Stimulated activated CD4-positive, alpha-beta T cell treated with anti-CD3 and anti-CD28 coated beads, Interleukin-4, amount 100 ng/mL, for 1 hour (primary cell): ENCODE measurements around the gene FGF12.

Source experiments
- DNase-seq: peaks from one replicate; pipeline ENCODE4 v3.0.0-alpha.2; 2020

The FGF12 gene

DNA sequence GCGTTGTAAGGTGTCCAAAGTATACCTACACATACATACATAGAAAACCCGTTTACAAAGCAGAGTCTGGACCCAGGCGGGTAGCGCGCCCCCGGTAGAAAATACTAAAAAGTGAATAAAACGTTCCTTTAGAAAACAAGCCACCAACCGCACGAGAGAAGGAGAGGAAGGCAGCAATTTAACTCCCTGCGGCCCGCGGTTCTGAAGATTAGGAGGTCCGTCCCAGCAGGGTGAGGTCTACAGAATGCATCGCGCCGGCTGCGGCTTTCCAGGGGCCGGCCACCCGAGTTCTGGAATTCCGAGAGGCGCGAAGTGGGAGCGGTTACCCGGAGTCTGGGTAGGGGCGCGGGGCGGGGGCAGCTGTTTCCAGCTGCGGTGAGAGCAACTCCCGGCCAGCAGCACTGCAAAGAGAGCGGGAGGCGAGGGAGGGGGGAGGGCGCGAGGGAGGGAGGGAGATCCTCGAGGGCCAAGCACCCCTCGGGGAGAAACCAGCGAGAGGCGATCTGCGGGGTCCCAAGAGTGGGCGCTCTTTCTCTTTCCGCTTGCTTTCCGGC lies 318.6 kb downstream of the FGF12 start:
- no peak for DNase-seq

- DNase-seq, result no peak
Observed at GRCh38 chr3:192408007-192408646, 319.2 kb downstream of the FGF12 start.

- DNase-seq, result no peak
Observed at GRCh38 chr3:192399767-192400166, 327.6 kb downstream of the FGF12 start.

DNA sequence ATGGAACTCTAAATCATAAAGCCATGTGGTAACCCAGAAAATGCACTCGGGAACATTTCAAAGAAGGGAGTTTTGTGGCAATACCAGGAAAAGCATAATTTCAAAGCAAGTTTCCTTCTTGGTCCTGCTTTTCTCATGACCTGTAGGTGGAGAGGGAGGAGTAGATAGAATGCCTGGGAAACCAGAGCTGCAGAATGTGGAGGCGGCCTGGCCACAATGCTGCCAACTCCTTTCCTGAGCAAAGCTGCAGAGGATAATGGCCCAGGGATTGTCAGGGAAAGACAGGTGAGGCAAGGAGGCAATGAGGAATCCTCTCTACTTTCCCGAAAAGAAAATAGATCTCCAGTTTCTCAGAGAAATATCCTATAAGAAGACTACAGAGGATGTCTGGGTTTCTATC lies 330.3 kb downstream of the FGF12 start:
- no peak for DNase-seq

DNA sequence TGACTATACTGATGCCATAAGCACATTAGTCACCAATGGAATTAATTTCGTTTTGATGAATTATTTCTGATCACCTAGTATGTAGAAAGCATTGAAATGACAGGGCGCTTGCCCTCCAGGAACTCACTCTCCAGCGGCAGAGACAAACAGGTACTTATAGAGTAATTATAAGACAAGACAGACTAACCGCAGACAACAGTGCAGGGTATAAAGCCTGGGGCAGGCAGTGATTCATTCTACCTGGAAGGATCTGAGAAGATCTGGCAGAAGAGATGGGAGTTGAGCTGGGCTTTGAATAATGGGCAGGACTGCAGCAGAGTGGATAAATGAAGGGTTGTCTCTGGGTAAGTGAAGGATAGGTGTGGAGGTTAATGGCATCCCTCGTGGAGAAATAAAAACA lies 331.8 kb downstream of the FGF12 start:
- DNase-seq, result no peak

DNA sequence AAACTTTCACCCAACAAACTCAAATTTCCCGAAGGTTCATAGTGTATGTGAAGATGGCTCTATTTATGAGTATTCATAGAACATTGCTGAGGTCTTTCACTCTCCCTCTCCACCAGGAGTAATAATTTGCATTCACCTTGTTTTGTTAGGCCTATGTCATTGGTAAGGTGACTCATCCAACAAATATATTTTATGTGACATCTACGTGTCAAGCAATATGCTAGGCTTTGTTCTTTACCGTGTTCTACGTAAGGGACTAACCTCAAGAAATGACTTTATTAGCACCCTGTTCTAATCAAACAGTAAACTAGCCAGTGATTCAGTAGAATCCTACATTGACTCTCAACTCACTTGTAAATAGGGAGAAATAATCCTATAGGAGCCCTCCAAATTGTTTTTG lies 334.4 kb downstream of the FGF12 start:
- DNase-seq, result no peak

DNA sequence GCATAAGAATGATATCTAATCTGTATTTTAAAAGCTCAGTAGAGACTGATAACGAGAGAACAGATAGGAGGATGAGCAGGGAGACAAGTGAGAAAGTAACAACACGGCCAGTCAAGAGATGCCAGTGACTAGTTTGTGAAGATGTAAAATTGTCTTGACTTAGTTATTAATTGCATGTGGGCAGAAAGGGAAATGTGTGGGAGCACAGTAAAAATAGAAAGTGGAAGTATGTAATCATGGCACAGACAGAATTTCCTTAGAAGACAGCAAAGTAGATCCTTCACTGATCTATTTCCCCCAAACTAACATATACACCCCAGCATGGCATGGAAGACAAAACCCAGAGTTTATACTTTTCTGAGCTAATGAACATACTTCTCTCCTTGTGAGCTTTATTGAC lies 344.5 kb downstream of the FGF12 start:
- no peak for DNase-seq

DNA sequence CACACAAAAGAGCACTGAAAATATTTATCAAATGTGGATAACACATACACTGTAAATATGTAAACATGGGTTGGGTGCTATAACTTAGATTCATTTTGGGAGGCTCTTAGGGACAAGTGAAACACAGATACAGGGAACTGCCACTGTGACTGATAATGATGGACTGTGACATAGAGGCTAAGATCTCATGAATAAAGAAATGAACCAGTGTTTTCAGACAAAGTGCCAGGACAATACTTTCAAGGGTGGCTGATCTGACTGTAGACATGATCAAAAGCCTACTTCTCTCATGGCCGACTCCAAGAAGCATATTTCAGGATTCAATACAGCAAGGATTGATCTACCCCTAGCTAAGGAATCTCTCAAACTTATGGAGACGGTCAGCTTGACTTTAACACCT lies 353.8 kb downstream of the FGF12 start:
- no peak for DNase-seq

DNA sequence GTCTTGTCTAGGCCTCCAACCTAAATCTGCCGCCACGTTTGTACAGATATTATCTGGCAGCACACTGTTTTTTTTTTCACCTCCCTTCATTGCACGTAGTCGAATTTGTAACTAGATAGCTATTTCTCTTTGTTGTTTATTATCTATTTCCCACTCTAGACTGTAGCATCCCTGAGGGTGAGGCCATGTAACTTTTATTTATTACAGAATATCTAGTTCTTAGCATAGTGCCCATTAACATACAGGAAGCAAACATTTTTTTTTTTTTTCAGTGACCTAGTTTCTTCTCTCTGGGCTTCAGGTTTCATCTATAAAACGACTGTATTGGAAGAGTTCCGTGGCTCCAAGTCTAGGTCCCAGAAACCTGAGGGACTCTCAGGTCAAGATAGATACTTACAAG lies 354.3 kb downstream of the FGF12 start:
- DNase-seq, result no peak

- no peak for DNase-seq
Observed at GRCh38 chr3:192372616-192373015, 354.7 kb downstream of the FGF12 start.

GRCh38 chr3:192371870-192372400 lies 355.4 kb downstream of the FGF12 start:
- no peak for DNase-seq

DNA sequence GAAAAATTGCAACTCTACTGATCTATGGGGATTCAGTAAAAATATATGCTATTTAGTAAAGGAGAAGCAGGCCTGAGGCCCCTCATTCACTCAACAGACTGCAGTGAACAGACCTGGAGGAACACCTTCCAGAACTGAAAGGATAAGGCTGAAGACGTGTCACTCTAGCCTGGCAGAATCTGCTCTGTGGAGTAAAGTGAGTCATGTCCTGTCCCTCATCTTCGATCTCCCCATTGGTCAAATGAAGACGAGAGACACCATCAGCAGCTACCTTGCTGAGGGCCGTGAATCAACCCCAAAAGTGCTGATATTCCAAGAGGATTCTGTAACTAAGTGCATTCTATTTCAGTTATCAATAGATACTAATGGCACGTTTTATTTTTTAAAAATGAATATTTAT lies 359.7 kb downstream of the FGF12 start:
- DNase-seq, result no peak

GRCh38 chr3:192366916-192367315 lies 360.4 kb downstream of the FGF12 start:
- DNase-seq, result no peak

GRCh38 chr3:192365571-192365970 lies 361.8 kb downstream of the FGF12 start:
- DNase-seq, result no peak

- DNase-seq, result no peak
Observed at GRCh38 chr3:192364316-192364715, 363.0 kb downstream of the FGF12 start.

DNA sequence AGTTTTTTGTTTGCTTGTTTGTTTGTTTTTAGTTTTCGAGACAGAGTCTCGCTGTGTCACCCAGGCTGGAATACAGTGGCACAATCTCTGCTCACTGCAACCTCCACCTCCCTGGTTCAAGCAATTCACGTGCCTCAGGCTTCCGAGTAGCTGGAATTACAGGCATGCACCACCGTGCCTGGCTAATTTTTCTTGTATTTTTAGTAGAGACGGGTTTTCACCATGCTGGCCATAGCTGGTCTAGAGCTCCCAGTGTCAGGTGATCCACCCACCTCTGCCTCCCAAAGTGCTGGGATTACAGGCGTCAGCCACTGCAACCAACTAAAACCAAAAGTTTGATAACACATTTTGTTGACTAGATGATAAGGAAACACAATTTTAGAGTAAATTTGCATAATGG lies 372.7 kb downstream of the FGF12 start:
- DNase-seq, result no peak

DNA sequence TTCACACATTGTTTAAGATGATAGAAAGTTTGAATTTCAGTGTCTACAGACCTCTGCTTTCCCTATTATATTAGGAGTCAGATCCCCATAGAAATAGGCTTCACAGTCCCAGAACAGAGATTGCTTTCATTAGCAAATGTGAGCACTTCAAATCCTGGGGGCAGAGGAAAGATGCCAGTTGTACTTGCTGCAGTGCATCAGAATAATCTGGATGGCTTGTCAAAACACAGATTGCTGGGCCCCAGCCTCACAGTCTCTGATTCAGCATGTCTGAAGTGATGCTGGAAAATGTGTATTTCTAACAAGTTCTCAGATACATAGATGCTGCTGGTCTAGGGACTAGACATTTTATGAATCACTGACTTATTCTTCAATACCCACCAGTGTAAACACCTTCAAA lies 375.2 kb downstream of the FGF12 start:
- DNase-seq, result no peak

GRCh38 chr3:192351441-192351840 lies 375.9 kb downstream of the FGF12 start:
- DNase-seq, result no peak

- DNase-seq, result no peak
Observed at GRCh38 chr3:192340031-192340430, 387.3 kb downstream of the FGF12 start.

- no peak for DNase-seq
Observed at GRCh38 chr3:192339214-192339613, 388.1 kb downstream of the FGF12 start.

DNA sequence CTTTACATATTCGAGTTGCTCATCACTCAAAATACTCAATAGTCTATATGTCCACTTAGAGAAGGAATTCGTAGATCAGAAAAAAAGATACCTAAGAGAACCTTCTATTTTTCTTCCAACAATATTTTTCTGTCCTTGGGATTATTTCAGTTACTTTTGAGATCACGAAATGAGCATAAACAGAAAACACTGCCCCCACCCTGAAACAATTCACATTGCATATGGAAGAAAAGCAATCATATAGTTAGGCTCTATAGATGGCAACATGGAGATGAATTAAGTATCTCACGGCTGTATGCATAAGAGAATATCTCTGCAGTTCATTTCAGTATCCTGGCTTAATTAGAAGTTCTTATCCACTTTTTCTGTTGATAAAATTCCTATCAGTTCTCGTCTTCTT lies 391.1 kb downstream of the FGF12 start:
- no peak for DNase-seq

DNA sequence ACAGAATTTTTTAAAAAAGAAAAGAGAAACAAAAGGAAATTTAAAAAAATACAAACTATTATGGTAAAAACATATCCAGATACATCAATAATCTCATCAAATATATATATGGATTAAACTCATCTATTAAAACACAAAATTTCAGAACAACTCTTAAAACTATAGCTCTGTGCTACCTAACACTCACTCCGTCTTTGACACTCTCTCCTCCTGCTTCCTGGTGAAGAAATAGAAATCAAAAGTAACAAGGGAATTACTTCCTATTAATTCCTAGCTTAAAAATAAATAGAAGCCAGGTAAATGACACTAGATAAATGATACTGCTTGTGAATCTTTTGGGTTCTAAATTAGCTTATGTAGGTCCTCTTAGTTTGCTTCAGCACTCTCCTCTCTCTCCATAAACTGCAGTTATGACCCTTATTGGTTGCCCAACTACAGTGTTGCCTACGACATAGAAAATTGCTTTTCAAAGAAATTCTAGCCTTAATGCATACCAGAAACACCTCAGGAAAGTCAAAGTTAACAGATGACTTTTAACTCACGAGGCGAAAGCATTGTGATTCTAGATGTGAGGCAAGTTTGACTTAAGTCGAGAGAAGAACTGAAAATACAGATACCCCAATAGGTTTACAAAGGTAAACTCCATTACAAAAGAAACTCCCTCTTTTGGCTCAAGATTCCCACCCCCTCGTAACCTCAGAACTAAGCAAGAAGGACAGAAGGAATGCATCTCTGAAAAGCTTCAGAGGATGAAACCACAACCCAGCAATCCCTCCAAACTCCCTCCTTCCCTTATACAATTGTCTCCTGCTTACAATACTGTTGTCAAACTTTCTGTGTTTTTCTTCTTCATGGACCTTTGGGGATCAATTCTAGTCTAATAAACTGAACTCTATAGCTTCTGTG lies 394.7 kb downstream of the FGF12 start:
- DNase-seq, result no peak

DNA sequence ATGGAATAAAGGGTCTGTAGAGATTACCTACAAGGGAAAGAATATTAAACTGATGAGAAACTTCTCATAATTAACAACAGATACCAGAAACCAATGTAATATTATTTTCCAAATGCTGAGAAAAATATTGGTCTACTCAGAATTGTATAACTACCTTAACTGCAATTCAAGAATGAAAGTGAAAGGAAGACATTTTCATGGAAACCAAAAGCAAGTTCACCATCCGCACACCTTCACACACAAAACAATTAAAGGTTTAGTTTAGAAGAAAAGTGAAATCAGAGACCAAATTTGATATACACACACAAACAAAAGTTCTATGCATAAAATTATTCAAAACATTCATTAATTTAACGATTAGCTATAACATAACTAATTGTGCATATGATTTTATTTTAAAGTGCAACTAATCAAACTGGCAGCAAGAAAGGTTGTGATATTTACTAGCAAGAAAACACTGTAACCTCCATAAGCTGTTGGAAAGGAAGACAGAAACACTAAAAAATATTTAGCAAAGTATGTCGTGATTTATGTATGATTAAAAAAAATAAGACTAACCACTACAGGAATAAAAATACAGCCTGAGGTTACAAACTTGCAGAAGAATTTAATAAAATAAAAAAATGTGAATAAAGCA lies 395.5 kb downstream of the FGF12 start:
- DNase-seq, result no peak
